ENCODE results near the gene NDUFS2. TPM values are rescaled to one million over a fixed set of nuclear protein-coding genes. Genes with fewer than 3 reads are reported as not detected.

Gene NDUFS2
- total RNA-seq, 2 experiments from 2014 or later = 85.9 to 97.1 TPM

DNA sequence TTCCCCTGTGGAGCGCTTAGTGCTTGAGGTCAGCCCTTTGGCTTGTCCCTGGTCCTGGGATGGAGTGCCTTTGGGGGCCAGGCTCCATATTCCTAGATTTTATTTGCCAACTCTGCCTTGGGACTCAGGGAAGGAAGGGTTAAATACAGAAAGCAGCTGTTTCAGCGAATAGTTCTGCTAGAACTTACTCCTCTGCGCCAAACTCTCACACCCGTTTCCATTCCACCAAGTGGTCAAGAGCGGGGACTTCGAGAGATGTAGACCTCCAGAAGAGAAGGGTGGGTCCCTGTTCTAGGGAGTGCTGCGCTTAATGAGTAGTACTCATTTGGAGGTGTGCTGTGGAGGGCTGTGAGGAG, 23.0 kb downstream of the NDUFS2 start:
- ATAC-seq = peak; percentile 3
- intact Hi-C loops (cut with micrococcal nuclease) = loop anchor here (5.0 kb wide), 1 partner anchor 67 kb away; no protein-coding TSS in a partner anchor

DNA sequence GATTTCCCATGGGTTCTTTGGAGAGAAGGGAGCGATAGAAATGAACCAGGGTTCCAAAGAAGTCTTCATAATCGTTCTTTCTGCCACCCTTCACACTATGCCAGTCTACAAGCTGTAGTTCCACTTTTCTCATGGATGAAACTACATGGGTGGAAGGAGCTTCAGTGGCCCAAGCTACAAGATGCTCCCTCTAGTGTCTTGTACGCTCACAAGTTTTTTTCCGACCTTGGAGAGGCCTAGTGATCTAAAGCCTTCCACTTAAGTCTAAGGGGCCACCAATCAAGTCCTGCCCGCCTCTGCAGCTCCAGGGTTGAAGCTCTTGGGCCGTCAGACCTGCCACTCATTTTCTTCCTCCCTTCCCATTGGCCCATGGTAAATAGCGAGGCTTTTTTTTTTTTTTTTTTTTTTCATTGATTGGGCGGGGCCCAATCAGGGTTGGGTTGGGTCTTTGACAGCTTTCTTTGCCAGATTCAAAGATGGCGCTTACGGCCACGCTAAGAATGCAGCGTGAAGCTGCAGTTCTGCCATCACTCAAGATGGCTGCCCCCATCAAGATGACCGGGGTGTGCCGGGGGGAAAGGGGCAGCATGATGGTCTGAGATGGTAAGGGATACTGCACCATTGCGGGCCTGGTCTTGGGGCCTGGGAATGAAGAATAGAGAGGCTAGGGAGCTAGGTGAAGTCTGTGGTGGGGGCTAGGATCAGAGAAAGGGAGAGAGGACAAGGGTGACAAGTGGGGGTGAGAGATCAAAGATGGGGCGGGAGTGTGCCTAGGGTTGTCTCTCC, 23.6 kb downstream of the NDUFS2 start, which contains the start of gene TOMM40L:
TSS of gene TOMM40L (plus strand) at position 527 of the 786 bp plus-strand sequence. CDS start 430 bp downstream, outside the sequence.
- Mint-ChIP-seq H3K4me1 (ENCODE audit: low read depth) (peaks cover 32% of the 10 kb centered on the region), H3K4me3 (peak within 1 kb of the TSS; percentile 98), H3K27ac (peak within 1 kb of the TSS; percentile 95), H3K9me3 (no peaks in the 10 kb centered on the region), H3K36me3 (ENCODE audit: low read depth) (peaks cover 11% of the 10 kb centered on the region), H3K27me3 (no peaks in the 10 kb centered on the region)
- intact Hi-C loops (cut with micrococcal nuclease) = loop anchor here (2.0 to 5.0 kb wide), 2 partner anchors 67 to 157 kb away; no protein-coding TSS in a partner anchor
- CTCF ChIA-PET = interaction anchor here (0.6 to 15.8 kb wide), 34 partner anchors 9 to 214 kb away, joined by 3 to 306 read pairs (median 5); partner anchors contain the start of genes ADAMTS4, NDUFS2, NR1I3 and PPOX
- DNase-seq = peak; percentile 96
- POLR2A ChIA-PET = interaction anchor here (0.8 to 9.4 kb wide), 14 partner anchors 9 to 165 kb away, joined by 3 to 82 read pairs (median 4); partner anchors contain the start of genes ADAMTS4, B4GALT3, FCER1G and NDUFS2
- TF ChIP-seq, protein P1, sequence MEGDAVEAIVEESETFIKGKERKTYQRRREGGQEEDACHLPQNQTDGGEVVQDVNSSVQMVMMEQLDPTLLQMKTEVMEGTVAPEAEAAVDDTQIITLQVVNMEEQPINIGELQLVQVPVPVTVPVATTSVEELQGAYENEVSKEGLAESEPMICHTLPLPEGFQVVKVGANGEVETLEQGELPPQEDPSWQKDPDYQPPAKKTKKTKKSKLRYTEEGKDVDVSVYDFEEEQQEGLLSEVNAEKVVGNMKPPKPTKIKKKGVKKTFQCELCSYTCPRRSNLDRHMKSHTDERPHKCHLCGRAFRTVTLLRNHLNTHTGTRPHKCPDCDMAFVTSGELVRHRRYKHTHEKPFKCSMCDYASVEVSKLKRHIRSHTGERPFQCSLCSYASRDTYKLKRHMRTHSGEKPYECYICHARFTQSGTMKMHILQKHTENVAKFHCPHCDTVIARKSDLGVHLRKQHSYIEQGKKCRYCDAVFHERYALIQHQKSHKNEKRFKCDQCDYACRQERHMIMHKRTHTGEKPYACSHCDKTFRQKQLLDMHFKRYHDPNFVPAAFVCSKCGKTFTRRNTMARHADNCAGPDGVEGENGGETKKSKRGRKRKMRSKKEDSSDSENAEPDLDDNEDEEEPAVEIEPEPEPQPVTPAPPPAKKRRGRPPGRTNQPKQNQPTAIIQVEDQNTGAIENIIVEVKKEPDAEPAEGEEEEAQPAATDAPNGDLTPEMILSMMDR (IDR thresholded peaks at IDR 0.05) = peak; percentile 62
- peak; percentile 96 for ATAC-seq

More for the DNA sequence above, 23.0 kb downstream of the NDUFS2 start:
- ChIA-PET CTCF (interaction anchor here (0.8 to 15.8 kb wide), 26 partner anchors 9 to 215 kb away, joined by 3 to 306 read pairs (median 9); partner anchors contain the start of genes ADAMTS4, NDUFS2, NR1I3 and PPOX), POLR2A (interaction anchor here (0.8 to 9.4 kb wide), 13 partner anchors 8 to 166 kb away, joined by 3 to 82 read pairs (median 4); partner anchors contain the start of genes ADAMTS4, B4GALT3, FCER1G and NDUFS2)
- TF ChIP-seq, protein P1 (IDR thresholded peaks at IDR 0.05) = no peak
- no peaks in the 10 kb centered on the region for H3K27me3 Mint-ChIP-seq
- H3K4me3 Mint-ChIP-seq = peak overlapping the region; percentile 98
- no peak for DNase-seq
- no peaks in the 10 kb centered on the region for H3K9me3 Mint-ChIP-seq
- H3K27ac Mint-ChIP-seq = peak overlapping the region; percentile 87
- H3K4me1 Mint-ChIP-seq (ENCODE audit: low read depth) = peaks cover 34% of the 10 kb centered on the region
- peaks cover 11% of the 10 kb centered on the region for H3K36me3 Mint-ChIP-seq (ENCODE audit: low read depth)

DNA sequence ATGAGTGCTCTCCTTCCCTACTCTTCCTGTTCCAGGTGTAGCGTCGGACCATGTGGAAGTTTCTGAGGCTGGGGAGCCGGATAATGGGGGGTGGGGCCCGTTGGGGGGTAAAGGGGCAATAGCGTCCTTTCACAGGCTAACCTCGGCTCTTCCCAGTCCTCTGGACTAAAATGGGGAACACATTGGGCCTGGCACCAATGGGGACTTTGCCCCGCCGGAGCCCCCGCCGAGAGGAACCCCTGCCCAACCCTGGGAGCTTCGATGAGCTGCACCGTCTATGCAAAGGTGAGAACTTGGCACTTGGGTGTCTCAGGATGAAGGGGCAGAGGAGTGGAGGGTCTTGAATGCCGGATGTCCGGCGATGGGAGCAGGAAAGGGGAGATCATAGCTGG, 24.1 kb downstream of the NDUFS2 start:
- peaks cover 29% of the 10 kb centered on the region for H3K4me1 Mint-ChIP-seq (ENCODE audit: low read depth)
- CTCF ChIA-PET = interaction anchor here (0.6 to 15.8 kb wide), 37 partner anchors 10 to 214 kb away, joined by 3 to 306 read pairs (median 5); partner anchors contain the start of genes ADAMTS4, CFAP126, NDUFS2 and NR1I3
- TF ChIP-seq, protein P1 (IDR thresholded peaks at IDR 0.05) = no peak
- DNase-seq (no peak), ATAC-seq (no peak)
- peak overlapping the region; percentile 98 for H3K4me3 Mint-ChIP-seq
- POLR2A ChIA-PET = interaction anchor here (0.6 to 9.4 kb wide), 12 partner anchors 14 to 156 kb away, joined by 3 to 82 read pairs (median 4); partner anchors contain the start of genes ADAMTS4, B4GALT3, NDUFS2 and PPOX
- no peaks in the 10 kb centered on the region for H3K27me3 Mint-ChIP-seq
- peaks cover 11% of the 10 kb centered on the region for H3K36me3 Mint-ChIP-seq (ENCODE audit: low read depth)
- peak overlapping the region; percentile 95 for H3K27ac Mint-ChIP-seq
- intact Hi-C loops (cut with micrococcal nuclease) = loop anchor here (2.0 to 5.0 kb wide), 2 partner anchors 66 to 156 kb away; no protein-coding TSS in a partner anchor
- H3K9me3 Mint-ChIP-seq = no peaks in the 10 kb centered on the region

DNA sequence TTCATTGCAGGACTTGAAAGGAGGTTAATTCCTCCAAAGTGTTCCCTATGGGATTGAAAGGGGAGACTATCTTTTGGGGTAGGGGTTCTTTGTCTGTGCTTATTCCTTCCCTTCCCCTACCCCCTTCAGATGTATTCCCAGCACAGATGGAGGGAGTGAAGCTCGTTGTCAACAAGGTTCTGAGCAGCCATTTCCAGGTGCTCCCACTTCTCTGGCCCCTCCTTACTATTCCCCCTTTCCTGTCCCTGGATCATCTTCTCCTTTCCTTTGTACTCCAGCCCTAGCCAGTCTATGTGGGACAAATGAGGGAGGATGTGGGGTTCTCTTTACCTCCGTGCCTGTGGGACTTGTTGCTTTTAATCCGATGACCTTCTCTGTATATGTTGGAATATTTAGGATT, 24.6 kb downstream of the NDUFS2 start:
- intact Hi-C loops (cut with micrococcal nuclease) = loop anchor here (2.0 to 5.0 kb wide), 2 partner anchors 66 to 156 kb away; no protein-coding TSS in a partner anchor
- H3K36me3 Mint-ChIP-seq (ENCODE audit: low read depth) = peaks cover 11% of the 10 kb centered on the region
- H3K4me3 Mint-ChIP-seq = peak overlapping the region; percentile 98
- H3K27ac Mint-ChIP-seq = peak overlapping the region; percentile 95
- ATAC-seq (no peak), DNase-seq (no peak)
- H3K4me1 Mint-ChIP-seq (ENCODE audit: low read depth) = peaks cover 28% of the 10 kb centered on the region
- no peaks in the 10 kb centered on the region for H3K27me3 Mint-ChIP-seq
- no peaks in the 10 kb centered on the region for H3K9me3 Mint-ChIP-seq
- ChIA-PET CTCF (interaction anchor here (0.7 to 15.8 kb wide), 23 partner anchors 8 to 162 kb away, joined by 3 to 306 read pairs (median 10); partner anchors contain the start of genes ADAMTS4, CFAP126, NDUFS2 and NR1I3), POLR2A (interaction anchor here (0.6 to 9.4 kb wide), 10 partner anchors 12 to 173 kb away, joined by 3 to 82 read pairs (median 4); partner anchors contain the start of genes ADAMTS4 and NDUFS2)
- TF ChIP-seq, protein P1 (IDR thresholded peaks at IDR 0.05) = no peak

Data from activated CD8-positive, alpha-beta T cell treated with anti-CD3 and anti-CD28 coated beads for 36 hours (primary cell).